Mucosa of descending colon (tissue), 3 donors: ENCODE measurements around the gene TMEM41A. TPM values are rescaled to one million over a fixed set of nuclear protein-coding genes. Genes with fewer than 3 reads are reported as not detected.
"Not testable (repeated sequence)": the region's sequence is repeated elsewhere in the genome, so short reads cannot be mapped to it uniquely, and the experiment has no call there.

ENCODE experiments used
- ATAC-seq: fragments of 200-7000 bp; cut with Tn5 transposase; one replicate; pipeline ENCODE4 v1.9.1; 2020; ENCODE audit warnings: mild to moderate bottlenecking, moderate library complexity
- DNase-seq, 3 donors: peaks; one replicate each; pipeline ENCODE4 v3.0.0-alpha.2; 2020
- H3K36me3 ChIP-seq: fragments of 200-600 bp; one replicate; pipeline ENCODE4 v1.8.0; 2021; ENCODE audit warnings: low read depth, mild to moderate bottlenecking
- H3K4me1 ChIP-seq: fragments of 200-600 bp; one replicate; pipeline ENCODE4 v1.8.0; 2021; ENCODE audit warnings: low read depth, mild to moderate bottlenecking
- H3K4me3 ChIP-seq: fragments of 200-600 bp; one replicate; pipeline ENCODE4 v1.8.0; 2021; ENCODE audit warnings: mild to moderate bottlenecking
- H3K9me3 ChIP-seq: fragments of 200-600 bp; one replicate; pipeline ENCODE4 v1.8.0; 2021; ENCODE audit warnings: mild to moderate bottlenecking
- intact Hi-C, 2 donors: fragments of 100-400 bp; cut with DNase I in 1 of 2; cut with micrococcal nuclease in 1 of 2; formaldehyde crosslinking; loops; one replicate each; pipeline versions ENCODE4 v1.11.0 to v1.11.1; 2022; cut with DNase I, micrococcal nuclease
- total RNA-seq, 3 donors: library from RNA; stranded (reverse); fragmentation: NEBNext Ultra II Directional in 2 of 3; extraction: Animal tissue kit (Norgen Biotek cat#: 25700) in 2 of 3; gene quantifications; one replicate each; pipeline versions ENCODE4 v1.2.1 to v1.2.4, GENCODE V29; 2021 to 2023
- TF ChIP-seq, protein P1 (sequence below): fragments of 200-600 bp; IDR thresholded peaks from one replicate; pipeline ENCODE4 v1.8.0; 2022; ENCODE audit warnings: antibody characterized with exemption, mild to moderate bottlenecking
- donor health status: DM: no; HTN: no; CAD: no; lungs with moderate emphysema.
- donor health status: DM: no; HTN: no; CAD: no.
- donor health status: DM: no; HTN: yes; CAD: no.

TMEM41A gene
- total RNA-seq, 3 donors from 2014 or later, result 13.1 to 14.4 (median 14.4) TPM

DNA sequence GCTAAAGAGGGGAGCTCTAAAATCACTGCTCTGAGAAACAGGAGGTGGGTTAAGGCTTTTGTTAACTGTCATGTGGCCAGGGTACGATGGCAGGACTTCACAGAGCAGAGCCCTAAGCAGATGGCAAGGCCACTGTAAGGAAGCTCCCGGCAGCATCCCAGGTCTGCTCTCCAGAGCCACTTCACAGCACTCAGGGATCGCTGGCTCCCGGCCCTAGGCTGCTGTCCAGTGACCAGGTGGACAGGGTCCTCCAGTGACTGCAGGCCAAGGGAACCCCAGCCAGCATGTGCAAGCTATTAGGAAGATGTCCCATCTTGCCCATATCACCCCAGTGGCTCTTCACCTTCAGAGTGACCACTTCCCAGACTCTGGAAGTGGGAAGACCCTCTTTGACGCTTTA, 10.4 kb downstream of the TMEM41A start:
- intact Hi-C loops, result no loop called here
- ATAC-seq (peak; percentile 14), DNase-seq (no peak)

DNA sequence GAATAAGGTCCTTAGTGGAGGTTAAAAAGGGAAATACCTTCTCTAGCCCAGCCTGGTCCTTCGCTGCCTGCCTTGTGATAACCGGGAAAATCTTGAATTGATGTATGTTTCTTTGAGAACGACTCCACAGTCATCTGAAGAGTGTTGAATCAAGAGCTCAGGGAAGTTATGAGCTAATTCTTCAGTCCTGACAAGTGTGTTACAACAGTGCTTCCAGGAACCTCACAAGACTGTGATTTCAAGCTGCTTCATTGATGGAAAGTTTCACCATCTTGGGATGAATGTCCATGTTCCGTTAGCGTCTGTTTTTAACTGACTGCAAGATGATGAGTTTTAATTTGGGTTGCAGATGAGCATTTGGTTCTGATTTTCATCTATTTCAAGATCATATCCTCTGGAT, 12.4 kb downstream of the TMEM41A start:
- no peaks in the 10 kb centered on the region for H3K9me3 ChIP-seq
- intact Hi-C loops, result no loop called here
- ATAC-seq, result no peak
- TF ChIP-seq, protein P1, sequence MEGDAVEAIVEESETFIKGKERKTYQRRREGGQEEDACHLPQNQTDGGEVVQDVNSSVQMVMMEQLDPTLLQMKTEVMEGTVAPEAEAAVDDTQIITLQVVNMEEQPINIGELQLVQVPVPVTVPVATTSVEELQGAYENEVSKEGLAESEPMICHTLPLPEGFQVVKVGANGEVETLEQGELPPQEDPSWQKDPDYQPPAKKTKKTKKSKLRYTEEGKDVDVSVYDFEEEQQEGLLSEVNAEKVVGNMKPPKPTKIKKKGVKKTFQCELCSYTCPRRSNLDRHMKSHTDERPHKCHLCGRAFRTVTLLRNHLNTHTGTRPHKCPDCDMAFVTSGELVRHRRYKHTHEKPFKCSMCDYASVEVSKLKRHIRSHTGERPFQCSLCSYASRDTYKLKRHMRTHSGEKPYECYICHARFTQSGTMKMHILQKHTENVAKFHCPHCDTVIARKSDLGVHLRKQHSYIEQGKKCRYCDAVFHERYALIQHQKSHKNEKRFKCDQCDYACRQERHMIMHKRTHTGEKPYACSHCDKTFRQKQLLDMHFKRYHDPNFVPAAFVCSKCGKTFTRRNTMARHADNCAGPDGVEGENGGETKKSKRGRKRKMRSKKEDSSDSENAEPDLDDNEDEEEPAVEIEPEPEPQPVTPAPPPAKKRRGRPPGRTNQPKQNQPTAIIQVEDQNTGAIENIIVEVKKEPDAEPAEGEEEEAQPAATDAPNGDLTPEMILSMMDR, result no peak
- H3K4me1 ChIP-seq, result peaks cover 7% of the 10 kb centered on the region
- H3K4me3 ChIP-seq, result no peak overlapping the region
- no peak for DNase-seq
- H3K36me3 ChIP-seq, result no peaks in the 10 kb centered on the region

More for the DNA sequence above, 10.4 kb downstream of the TMEM41A start:
- Histone ChIP-seq H3K4me1 (peaks cover 7% of the 10 kb centered on the region), H3K36me3 (no peaks in the 10 kb centered on the region), H3K4me3 (no peak overlapping the region), H3K9me3 (no peaks in the 10 kb centered on the region)
- TF ChIP-seq, protein P1, result no peak

DNA sequence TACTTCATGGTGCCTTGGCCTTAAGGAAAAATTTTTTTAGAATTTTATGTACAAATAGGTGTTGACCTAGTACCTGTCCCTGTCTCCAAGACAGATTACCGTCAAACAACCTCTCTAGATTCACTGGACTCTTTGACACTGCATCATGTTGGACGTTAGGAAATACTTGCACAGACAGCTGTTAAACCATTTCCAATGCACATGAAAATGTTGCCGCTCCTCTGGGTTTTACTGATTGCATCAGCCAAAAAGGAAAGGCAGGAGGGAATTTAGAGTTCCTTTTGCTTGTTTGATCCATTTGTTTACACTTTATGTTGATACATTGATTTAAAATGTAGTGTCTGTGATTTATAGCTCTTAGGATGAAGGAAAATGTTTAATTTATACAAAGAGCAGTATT, 14.5 kb downstream of the TMEM41A start:
- H3K36me3 ChIP-seq, result no peaks in the 10 kb centered on the region
- no peaks in the 10 kb centered on the region for H3K9me3 ChIP-seq
- no peak for ATAC-seq
- no peak for DNase-seq
- peaks cover 5% of the 10 kb centered on the region for H3K4me1 ChIP-seq
- no peak overlapping the region for H3K4me3 ChIP-seq
- TF ChIP-seq, protein P1, result no peak
- intact Hi-C loops, result no loop called here

DNA sequence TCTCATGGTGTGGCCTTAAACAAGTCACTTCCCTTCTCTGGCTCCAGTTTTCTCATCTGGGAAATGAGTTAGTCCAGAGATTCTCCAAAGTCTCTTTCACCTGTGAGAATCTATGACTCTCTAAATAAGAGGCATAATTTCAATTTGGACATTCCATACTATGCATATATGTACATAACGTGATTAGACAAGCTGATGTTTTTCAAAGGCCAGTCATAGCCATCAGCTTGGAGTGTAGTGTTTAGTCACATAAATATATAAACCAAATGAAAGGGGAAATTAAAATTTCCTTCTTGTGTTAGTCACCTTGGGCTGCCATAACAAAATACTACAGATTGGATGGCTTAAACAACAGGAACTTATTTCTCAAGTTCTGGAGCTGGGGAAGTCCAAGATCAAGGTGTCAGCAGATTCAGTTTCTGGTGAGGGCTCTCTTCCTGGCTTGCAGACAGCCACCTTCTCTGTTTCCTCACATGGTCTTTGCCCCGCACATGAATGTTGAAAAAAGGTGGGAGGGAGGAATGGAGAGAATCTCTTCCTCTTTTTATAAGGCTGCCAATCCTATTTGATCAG, 19.4 kb downstream of the TMEM41A start:
- Histone ChIP-seq H3K4me1 (no peaks in the 10 kb centered on the region), H3K36me3 (no peaks in the 10 kb centered on the region), H3K9me3 (no peaks in the 10 kb centered on the region), H3K4me3 (no peak overlapping the region)
- DNase-seq, result no peak
- ATAC-seq, result no peak
- TF ChIP-seq, protein P1, result no peak
- intact Hi-C loops, result no loop called here

DNA sequence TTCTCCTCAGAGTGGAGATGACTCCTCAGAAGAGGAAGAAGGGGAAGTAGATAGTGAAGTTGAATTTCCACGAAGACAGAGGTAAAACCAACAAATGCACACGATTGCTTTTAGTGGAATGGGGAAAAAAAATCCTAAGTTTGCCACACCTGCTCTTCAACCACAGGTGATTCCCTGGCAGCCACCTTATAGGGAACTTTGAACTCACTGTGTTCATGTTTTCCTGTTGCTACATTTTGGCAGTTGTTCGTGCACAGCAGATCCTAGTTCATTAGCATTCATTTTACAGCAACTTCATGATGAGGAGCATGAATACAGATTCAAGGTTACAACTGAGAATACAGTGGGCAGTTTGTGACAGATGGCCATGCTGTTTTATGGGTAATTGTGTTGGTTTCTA, 21.5 kb downstream of the TMEM41A start:
- TF ChIP-seq, protein P1, result no peak
- no peaks in the 10 kb centered on the region for H3K4me1 ChIP-seq
- intact Hi-C loops, result no loop called here
- DNase-seq (peak in 1 of 3 donors; percentile 36), ATAC-seq (peak; percentile 84)
- peaks cover 3% of the 10 kb centered on the region for H3K36me3 ChIP-seq
- no peak overlapping the region for H3K4me3 ChIP-seq
- no peaks in the 10 kb centered on the region for H3K9me3 ChIP-seq

DNA sequence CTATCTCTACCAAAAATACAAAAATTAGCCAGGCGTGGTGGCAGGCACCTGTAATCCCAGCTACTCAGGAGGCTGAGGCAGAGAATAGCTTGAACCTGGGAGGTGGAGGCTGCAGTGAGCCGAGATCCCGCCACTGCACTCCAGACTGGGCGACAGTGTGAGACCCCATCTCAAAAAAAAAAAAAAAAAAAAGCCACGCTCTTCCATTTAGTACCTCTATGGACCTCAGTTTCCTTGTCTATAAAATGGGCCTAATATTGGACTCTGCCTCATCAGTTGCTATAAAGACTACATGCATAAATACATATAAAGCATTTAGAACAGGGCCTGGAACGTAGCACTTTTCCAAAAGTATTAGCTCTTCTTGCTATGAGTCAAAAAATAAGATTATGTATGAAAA, 23.9 kb downstream of the TMEM41A start:
- DNase-seq, intact Hi-C loops, H3K36me3 ChIP-seq, H3K4me3 ChIP-seq, H3K4me1 ChIP-seq, H3K9me3 ChIP-seq, ATAC-seq: not testable (repeated sequence)
